ENCODE results near the gene MT1B.
A peak's percentile ranks its signal among the peaks of the same experiment; 100 is the strongest.

- TF ChIP-seq CTCF (conservative IDR thresholded peaks at IDR 0.05; ENCODE audit: low read depth, low read length) (peak; percentile 47), RAD21 (IDR thresholded peaks at IDR 0.05; ENCODE audit: low read length) (peak; percentile 56), CEBPB (IDR thresholded peaks at IDR 0.05; ENCODE audit: low read depth, low read length) (no peak), BHLHE40 (IDR thresholded peaks at IDR 0.05; ENCODE audit: low read depth, low read length) (no peak), ELK1 (IDR thresholded peaks at IDR 0.05; ENCODE audit: borderline replicate concordance, low read depth, low read length) (no peak)
These were observed 48.1 kb upstream of the MT1B start for GRCh38 chr16:56603589-56603988.

Measured in IMR-90 (cell line).